Measurements from ENCODE around the gene PMM2. TPM values are rescaled to one million over a fixed set of nuclear protein-coding genes. Genes with fewer than 3 reads are reported as not detected.
"Not testable (repeated sequence)": the region's sequence is repeated elsewhere in the genome, so short reads cannot be mapped to it uniquely, and the experiment has no call there.

Gene PMM2
- total RNA-seq, 2 experiments from 2014 or later: 32.7 to 34.3 TPM

GRCh38 chr16:8777217-8777616, 20.4 kb upstream of the PMM2 start:
- Mint-ChIP-seq H3K9me3 (no peaks in the 10 kb centered on the region), H3K4me1 (ENCODE audit: low read depth) (no peaks in the 10 kb centered on the region), H3K27ac (no peak overlapping the region), H3K36me3 (ENCODE audit: low read depth) (peaks cover 21% of the 10 kb centered on the region), H3K27me3 (no peaks in the 10 kb centered on the region), H3K4me3 (no peak overlapping the region)
- intact Hi-C loops (cut with micrococcal nuclease): no loop called here
- ATAC-seq (no peak), DNase-seq (no peak)
- ChIA-PET POLR2A (no interaction called here), CTCF (interaction anchor here (1.4 kb wide), 1 partner anchor 102 kb away, joined by 3 read pairs; no protein-coding TSS in a partner anchor)
- no peak for TF ChIP-seq CTCF (IDR thresholded peaks at IDR 0.05)

- peaks cover 4% of the 10 kb centered on the region for H3K36me3 Mint-ChIP-seq (ENCODE audit: low read depth)
- no peak for ATAC-seq
- DNase-seq: no peak
- no peaks in the 10 kb centered on the region for H3K27me3 Mint-ChIP-seq
- no peak for TF ChIP-seq CTCF (IDR thresholded peaks at IDR 0.05)
- ChIA-PET CTCF (no interaction called here), POLR2A (no interaction called here)
- H3K27ac Mint-ChIP-seq: no peak overlapping the region
- H3K4me3 Mint-ChIP-seq: no peak overlapping the region
- intact Hi-C loops (cut with micrococcal nuclease): no loop called here
- H3K4me1 Mint-ChIP-seq (ENCODE audit: low read depth): no peaks in the 10 kb centered on the region
- H3K9me3 Mint-ChIP-seq: no peaks in the 10 kb centered on the region
These were observed 15.8 kb upstream of the PMM2 start for GRCh38 chr16:8781797-8782196.

GRCh38 chr16:8782673-8783072, 15.0 kb upstream of the PMM2 start:
- Mint-ChIP-seq H3K27me3 (no peaks in the 10 kb centered on the region), H3K4me3 (no peak overlapping the region), H3K27ac (no peak overlapping the region), H3K36me3 (ENCODE audit: low read depth) (no peaks in the 10 kb centered on the region), H3K9me3 (no peaks in the 10 kb centered on the region), H3K4me1 (ENCODE audit: low read depth) (no peaks in the 10 kb centered on the region)
- ATAC-seq (no peak), DNase-seq (no peak)
- TF ChIP-seq CTCF (IDR thresholded peaks at IDR 0.05): no peak
- ChIA-PET POLR2A (interaction anchor here (0.7 kb wide), 1 partner anchor 162 kb away, joined by 3 read pairs; no protein-coding TSS in a partner anchor), CTCF (no interaction called here)
- intact Hi-C loops (cut with micrococcal nuclease): no loop called here

GRCh38 chr16:8785408-8785807, 12.2 kb upstream of the PMM2 start:
- no peaks in the 10 kb centered on the region for H3K9me3 Mint-ChIP-seq
- ChIA-PET CTCF (no interaction called here), POLR2A (no interaction called here)
- intact Hi-C loops (cut with micrococcal nuclease): no loop called here
- H3K27ac Mint-ChIP-seq: no peak overlapping the region
- TF ChIP-seq CTCF (IDR thresholded peaks at IDR 0.05): no peak
- H3K27me3 Mint-ChIP-seq: no peaks in the 10 kb centered on the region
- no peaks in the 10 kb centered on the region for H3K36me3 Mint-ChIP-seq (ENCODE audit: low read depth)
- H3K4me1 Mint-ChIP-seq (ENCODE audit: low read depth): no peaks in the 10 kb centered on the region
- H3K4me3 Mint-ChIP-seq: no peak overlapping the region
- ATAC-seq: no peak
- no peak for DNase-seq

- ATAC-seq; H3K4me1 Mint-ChIP-seq (ENCODE audit: low read depth); H3K4me3 Mint-ChIP-seq; H3K27me3 Mint-ChIP-seq; intact Hi-C loops (cut with micrococcal nuclease); H3K27ac Mint-ChIP-seq; H3K9me3 Mint-ChIP-seq; CTCF ChIA-PET; H3K36me3 Mint-ChIP-seq (ENCODE audit: low read depth); POLR2A ChIA-PET; DNase-seq: not testable (repeated sequence)
These were observed 11.3 kb upstream of the PMM2 start for GRCh38 chr16:8786316-8786715.

All from activated CD8-positive, alpha-beta T cell treated with anti-CD3 and anti-CD28 coated beads for 36 hours (primary cell).